ENCODE data around the gene CAMTA1. TPM values are rescaled to one million over a fixed set of nuclear protein-coding genes. Genes with fewer than 3 reads are reported as not detected.

CAMTA1 gene
- total and polyA plus RNA-seq, 9 of the 15 experiments (the other 6 are each of a cell fraction or from before 2014, with no cell fraction given): 43.9 to 161 (median 65.9) TPM

- H3K36me3 ChIP-seq (ENCODE audit: control insufficient read depth, insufficient read depth, low read length): no peaks in the 10 kb centered on the region
- ChIA-PET POLR2A (interaction anchor here (0.7 kb wide), 1 partner anchor 14 kb away, joined by 3 read pairs; no protein-coding TSS in a partner anchor), CTCF (ENCODE audit: low intra/inter-chr PET ratio) (no interaction called here)
- no peaks in the 10 kb centered on the region for H3K9me1 ChIP-seq (ENCODE audit: control insufficient read depth, insufficient read depth, low read length)
- in situ Hi-C loops (cut with MboI) (no loop called here), intact Hi-C loops (cut with micrococcal nuclease) (no loop called here)
- H2AFZ ChIP-seq (ENCODE audit: low read depth, low read length): no peak overlapping the region
- H3K4me3 ChIP-seq: no peak overlapping the region
- no peak overlapping the region for H3K9ac ChIP-seq (ENCODE audit: insufficient read depth in 1 of 2, low read depth in 2 of 2, low read length in 2 of 2)
- DNase-seq (ENCODE audit: extremely low read depth in 1 of 4, low spot score in 3 of 4): no peak
- no peak for ATAC-seq
- BruUV-seq (replicated peaks): no TSS peak
- H3K4me2 ChIP-seq (ENCODE audit: insufficient read depth, low read length): no peak overlapping the region
- H3K27me3 ChIP-seq (ENCODE audit: control insufficient read depth in 2 of 2, insufficient read depth in 2 of 2, low read length in 2 of 2): peaks cover 0 to 3% of the 10 kb centered on the region in 2 experiments; a peak in 1 of 5 replicates
- TF ChIP-seq POLR2H (tag; IDR thresholded peaks at IDR 0.05; ENCODE audit: low read depth): no peak
- TF ChIP-seq KDM5B (IDR thresholded peaks at IDR 0.05; ENCODE audit: insufficient replicate concordance, low read depth, low read length): no peak
- no peak for TF ChIP-seq BDP1 (IDR thresholded peaks at IDR 0.05; ENCODE audit: insufficient read depth, insufficient read length)
- peak; percentile 43 for TF ChIP-seq RBM25 (IDR thresholded peaks at IDR 0.05; ENCODE audit: low read depth, low read length, severe bottlenecking)
- H3K27ac ChIP-seq (ENCODE audit: extremely low read depth, low read depth, low read length): no peak overlapping the region
- no peaks in the 10 kb centered on the region for H4K20me1 ChIP-seq (replicated peaks; ENCODE audit: control insufficient read depth, insufficient read depth, low read length)
- H3K79me2 ChIP-seq (ENCODE audit: control insufficient read depth, insufficient read depth, low read length): no peaks in the 10 kb centered on the region
- H3K9me3 ChIP-seq (replicated peaks; ENCODE audit: control insufficient read depth, insufficient read depth, low read depth, low read length): no peaks in the 10 kb centered on the region
- FAIRE-seq: no peak
- WGBS (ENCODE audit: insufficient coverage, low coverage, missing lambda C conversion rate): 0% methylated on average over 1 of the region's 1 CpG
- H3K4me1 ChIP-seq (replicated peaks in 1 of 2; ENCODE audit: control insufficient read depth in 2 of 2, insufficient read depth in 2 of 2, low read length in 2 of 2): no peaks in the 10 kb centered on the region
Measured at GRCh38 chr1:7395251-7395650, 610.0 kb downstream of the CAMTA1 start.

GRCh38 chr1:7398982-7399381 is 613.7 kb downstream of the CAMTA1 start:
- H3K4me1 ChIP-seq (replicated peaks in 1 of 2; ENCODE audit: control insufficient read depth in 2 of 2, insufficient read depth in 2 of 2, low read length in 2 of 2): no peaks in the 10 kb centered on the region
- no peaks in the 10 kb centered on the region for H3K79me2 ChIP-seq (ENCODE audit: control insufficient read depth, insufficient read depth, low read length)
- TF ChIP-seq BDP1 (IDR thresholded peaks at IDR 0.05; ENCODE audit: insufficient read depth, insufficient read length) (no peak), TEAD2 (tag; IDR thresholded peaks at IDR 0.05) (no peak), FUS (optimal IDR thresholded peaks at IDR 0.05; ENCODE audit: low read depth, low read length) (no peak), HDAC3 (IDR thresholded peaks at IDR 0.05; ENCODE audit: borderline replicate concordance, partially characterized antibody) (no peak), GATAD2A (IDR thresholded peaks at IDR 0.05) (no peak), SIN3B (IDR thresholded peaks at IDR 0.05; ENCODE audit: low read depth) (no peak), ETV6 (IDR thresholded peaks at IDR 0.05; ENCODE audit: borderline replicate concordance in 1 of 2, low read depth in 2 of 2, low read length in 1 of 2) (no peak), ETV6 (CRISPR knock-in tag; IDR thresholded peaks at IDR 0.05; ENCODE audit: borderline replicate concordance) (no peak), NCOA6 (IDR thresholded peaks at IDR 0.05) (no peak)
- H3K9me1 ChIP-seq (ENCODE audit: control insufficient read depth, insufficient read depth, low read length): no peaks in the 10 kb centered on the region
- H3K4me3 ChIP-seq: no peak overlapping the region
- WGBS (ENCODE audit: insufficient coverage, low coverage, missing lambda C conversion rate): 0% methylated on average over 1 of the region's 1 CpG
- H2AFZ ChIP-seq (ENCODE audit: low read depth, low read length): no peak overlapping the region
- ChIA-PET CTCF (ENCODE audit: low intra/inter-chr PET ratio) (no interaction called here), POLR2A (interaction anchor here (0.6 kb wide), 1 partner anchor 10 kb away, joined by 3 read pairs; no protein-coding TSS in a partner anchor)
- no peak overlapping the region for H3K27ac ChIP-seq (ENCODE audit: extremely low read depth, low read depth, low read length)
- no peak overlapping the region for H3K4me2 ChIP-seq (ENCODE audit: insufficient read depth, low read length)
- DNase-seq (ENCODE audit: extremely low read depth in 1 of 4, low spot score in 3 of 4) (no peak), ATAC-seq (no peak), FAIRE-seq (no peak)
- no TSS peak for BruUV-seq (replicated peaks)
- no peak overlapping the region for H3K9ac ChIP-seq (ENCODE audit: insufficient read depth in 1 of 2, low read depth in 2 of 2, low read length in 2 of 2)
- H3K9me3 ChIP-seq (replicated peaks; ENCODE audit: control insufficient read depth, insufficient read depth, low read depth, low read length): no peaks in the 10 kb centered on the region
- H4K20me1 ChIP-seq (replicated peaks; ENCODE audit: control insufficient read depth, insufficient read depth, low read length): no peaks in the 10 kb centered on the region; the same call in 1 of the 2 replicates
- H3K36me3 ChIP-seq (ENCODE audit: control insufficient read depth, insufficient read depth, low read length): no peaks in the 10 kb centered on the region
- in situ Hi-C loops (cut with MboI): no loop called here
- H3K27me3 ChIP-seq (ENCODE audit: control insufficient read depth in 2 of 2, insufficient read depth in 2 of 2, low read length in 2 of 2): peaks cover 3 to 6% of the 10 kb centered on the region in 2 experiments; a peak in 3 of 5 replicates
- intact Hi-C loops (cut with micrococcal nuclease): no loop called here
